ENCODE results near the gene MREG.

The MREG gene

DNA sequence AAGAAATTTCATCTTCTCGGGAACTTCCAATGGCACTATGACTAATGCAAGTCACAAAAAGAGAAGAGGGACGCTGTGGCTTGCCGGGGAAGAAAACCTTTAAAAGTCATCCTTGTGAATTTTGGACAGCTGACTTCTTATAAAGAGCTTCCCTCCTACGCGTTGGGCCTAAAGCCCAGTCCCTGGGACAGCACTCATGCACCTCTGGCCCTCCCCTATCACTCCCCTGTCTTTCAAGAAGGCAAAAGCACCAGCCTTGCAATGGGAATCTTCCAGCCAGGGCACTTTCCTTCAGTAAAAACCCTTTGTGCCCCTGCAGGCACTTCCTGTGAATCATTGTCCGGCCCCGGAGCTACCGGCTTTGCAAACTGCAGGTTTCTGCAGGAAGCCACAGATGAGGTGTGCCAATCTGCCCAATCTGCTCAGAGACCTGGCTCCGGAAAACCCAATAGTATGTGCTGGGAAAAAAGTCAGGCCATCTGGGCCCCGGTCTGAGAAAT is 7.1 kb downstream of the MREG start:
- TF ChIP-seq, protein P1, sequence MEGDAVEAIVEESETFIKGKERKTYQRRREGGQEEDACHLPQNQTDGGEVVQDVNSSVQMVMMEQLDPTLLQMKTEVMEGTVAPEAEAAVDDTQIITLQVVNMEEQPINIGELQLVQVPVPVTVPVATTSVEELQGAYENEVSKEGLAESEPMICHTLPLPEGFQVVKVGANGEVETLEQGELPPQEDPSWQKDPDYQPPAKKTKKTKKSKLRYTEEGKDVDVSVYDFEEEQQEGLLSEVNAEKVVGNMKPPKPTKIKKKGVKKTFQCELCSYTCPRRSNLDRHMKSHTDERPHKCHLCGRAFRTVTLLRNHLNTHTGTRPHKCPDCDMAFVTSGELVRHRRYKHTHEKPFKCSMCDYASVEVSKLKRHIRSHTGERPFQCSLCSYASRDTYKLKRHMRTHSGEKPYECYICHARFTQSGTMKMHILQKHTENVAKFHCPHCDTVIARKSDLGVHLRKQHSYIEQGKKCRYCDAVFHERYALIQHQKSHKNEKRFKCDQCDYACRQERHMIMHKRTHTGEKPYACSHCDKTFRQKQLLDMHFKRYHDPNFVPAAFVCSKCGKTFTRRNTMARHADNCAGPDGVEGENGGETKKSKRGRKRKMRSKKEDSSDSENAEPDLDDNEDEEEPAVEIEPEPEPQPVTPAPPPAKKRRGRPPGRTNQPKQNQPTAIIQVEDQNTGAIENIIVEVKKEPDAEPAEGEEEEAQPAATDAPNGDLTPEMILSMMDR (IDR thresholded peaks at IDR 0.05; ENCODE audit: borderline replicate concordance, control extremely low read depth, extremely low read depth, insufficient read depth, missing control alignments), result no peak
- DNase-seq (ENCODE audit: low spot score), result no peak
- in situ Hi-C loops (cut with MboI; ENCODE audit: low sequenced_read_pairs, unreplicated experiment), result no loop called here

DNA sequence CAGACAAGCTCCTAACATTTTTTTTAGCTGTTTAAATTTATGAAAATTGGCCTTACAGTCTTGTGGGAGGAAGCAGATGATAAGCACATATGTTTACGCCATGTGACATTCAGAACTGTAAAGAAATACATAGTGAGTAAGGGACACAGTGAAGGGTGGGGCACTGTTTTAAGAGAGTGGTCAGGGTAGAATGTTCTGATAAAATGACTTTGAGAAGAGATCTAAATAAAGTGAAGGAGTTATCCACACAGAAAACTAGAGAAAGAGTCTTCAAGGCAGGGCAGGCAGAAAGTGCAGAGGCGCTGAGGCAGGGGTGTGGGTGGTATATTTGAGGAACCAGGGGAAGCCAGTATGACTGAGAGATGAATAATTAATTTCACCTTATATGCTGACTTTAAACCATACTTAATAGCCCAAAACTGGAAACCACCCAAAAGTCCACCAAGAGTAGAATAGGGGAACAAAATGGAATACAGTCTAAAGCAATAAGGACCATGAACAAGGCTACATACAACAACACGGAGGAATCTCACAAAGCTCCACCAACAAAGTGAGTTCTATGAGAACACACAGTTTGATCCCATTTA is 8.6 kb downstream of the MREG start:
- no peak for DNase-seq (ENCODE audit: low spot score)
- TF ChIP-seq, protein P1 (IDR thresholded peaks at IDR 0.05; ENCODE audit: borderline replicate concordance, control extremely low read depth, extremely low read depth, insufficient read depth, missing control alignments), result no peak
- in situ Hi-C loops (cut with MboI; ENCODE audit: low sequenced_read_pairs, unreplicated experiment), result no loop called here

DNA sequence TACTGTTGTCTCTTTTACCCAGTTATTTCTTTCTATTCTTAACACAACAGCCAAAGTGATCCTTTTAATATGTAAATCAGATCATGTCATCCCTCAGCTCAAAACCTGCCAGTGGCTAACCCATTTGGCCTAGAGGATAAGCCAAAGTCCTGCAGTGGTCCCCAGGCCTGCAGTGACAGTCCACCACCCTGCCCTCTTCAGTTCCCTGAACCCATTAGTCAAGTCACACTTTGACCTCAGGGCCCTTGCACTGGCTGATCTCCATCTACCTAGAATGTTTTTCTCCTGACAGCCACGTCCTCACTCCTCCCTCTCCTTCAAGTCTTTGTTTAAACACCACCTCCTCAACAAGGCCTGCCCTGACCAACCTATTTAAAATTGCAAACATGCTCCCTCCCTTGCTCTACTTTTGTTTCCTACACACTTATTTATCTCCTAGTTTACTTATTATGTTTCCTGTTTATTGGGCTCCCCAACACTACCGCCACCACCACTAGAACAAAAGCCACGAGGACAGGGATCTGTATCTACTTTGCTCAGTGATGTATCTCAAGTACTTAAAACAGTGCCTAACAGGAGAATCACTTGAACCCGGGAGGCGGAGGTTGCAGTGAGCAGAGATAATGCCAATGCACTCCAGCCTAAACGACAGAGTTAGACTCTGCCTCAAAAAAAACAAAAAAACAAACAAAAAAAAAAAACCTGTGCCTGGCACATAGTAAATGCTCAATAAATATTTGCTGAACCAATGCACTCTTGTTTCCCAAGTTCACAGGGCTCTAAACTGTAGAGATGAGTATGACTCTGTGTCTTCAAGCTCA is 9.3 kb downstream of the MREG start:
- TF ChIP-seq, protein P1 (IDR thresholded peaks at IDR 0.05; ENCODE audit: borderline replicate concordance, control extremely low read depth, extremely low read depth, insufficient read depth, missing control alignments), result no peak
- in situ Hi-C loops (cut with MboI; ENCODE audit: low sequenced_read_pairs, unreplicated experiment), result no loop called here
- DNase-seq (ENCODE audit: low spot score), result no peak

DNA sequence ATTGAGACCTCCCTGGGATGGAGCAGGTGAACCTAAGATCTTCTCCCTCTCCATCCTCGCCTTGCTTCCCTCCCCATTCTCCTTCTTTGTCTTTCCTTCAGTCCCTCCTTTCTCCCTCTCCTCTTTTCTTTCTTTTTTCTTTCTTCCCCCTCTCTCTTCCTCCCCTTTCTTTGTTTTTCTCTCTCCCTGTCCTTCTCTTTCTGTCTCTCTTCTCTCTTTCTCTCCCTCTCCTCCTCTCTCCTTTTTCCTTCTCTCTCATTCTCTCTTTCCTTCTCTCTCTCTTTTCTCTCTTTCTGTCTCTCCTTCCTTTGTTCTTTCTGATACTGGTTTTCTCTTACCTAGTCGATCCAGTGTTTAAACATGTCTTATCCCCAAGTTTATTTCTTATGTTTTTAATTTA is 10.7 kb downstream of the MREG start:
- no peak for DNase-seq (ENCODE audit: low spot score)
- TF ChIP-seq, protein P1 (IDR thresholded peaks at IDR 0.05; ENCODE audit: borderline replicate concordance, control extremely low read depth, extremely low read depth, insufficient read depth, missing control alignments), result no peak
- in situ Hi-C loops (cut with MboI; ENCODE audit: low sequenced_read_pairs, unreplicated experiment), result no loop called here

DNA sequence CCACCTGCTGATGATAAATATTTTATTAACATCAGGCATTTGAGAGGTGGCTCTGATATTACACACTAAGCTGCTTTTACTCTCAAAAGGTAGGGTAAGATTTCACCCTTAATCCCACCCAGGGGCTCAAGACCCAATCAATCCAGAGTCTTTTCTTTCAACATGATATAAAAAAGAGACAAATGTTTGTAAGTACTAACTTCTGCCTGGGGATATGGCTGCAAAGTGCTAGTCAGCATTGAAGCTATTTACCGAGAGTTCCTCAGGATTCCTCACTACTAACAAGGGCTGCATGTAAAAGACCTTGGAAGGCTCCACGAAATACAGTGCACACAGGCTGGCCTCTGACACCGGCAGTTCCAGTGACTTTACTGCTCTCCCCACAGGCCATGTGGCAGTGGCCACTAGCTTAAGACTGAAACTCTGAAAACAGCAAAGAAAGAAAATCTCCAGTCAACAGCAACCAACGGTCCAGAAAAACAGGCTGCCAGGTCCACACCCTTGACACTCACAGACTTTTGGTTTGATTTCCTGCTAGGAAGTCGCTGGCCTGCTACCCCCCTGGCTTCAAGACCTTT is 11.2 kb downstream of the MREG start:
- in situ Hi-C loops (cut with MboI; ENCODE audit: low sequenced_read_pairs, unreplicated experiment), result no loop called here
- DNase-seq (ENCODE audit: low spot score), result no peak
- TF ChIP-seq, protein P1 (IDR thresholded peaks at IDR 0.05; ENCODE audit: borderline replicate concordance, control extremely low read depth, extremely low read depth, insufficient read depth, missing control alignments), result no peak

DNA sequence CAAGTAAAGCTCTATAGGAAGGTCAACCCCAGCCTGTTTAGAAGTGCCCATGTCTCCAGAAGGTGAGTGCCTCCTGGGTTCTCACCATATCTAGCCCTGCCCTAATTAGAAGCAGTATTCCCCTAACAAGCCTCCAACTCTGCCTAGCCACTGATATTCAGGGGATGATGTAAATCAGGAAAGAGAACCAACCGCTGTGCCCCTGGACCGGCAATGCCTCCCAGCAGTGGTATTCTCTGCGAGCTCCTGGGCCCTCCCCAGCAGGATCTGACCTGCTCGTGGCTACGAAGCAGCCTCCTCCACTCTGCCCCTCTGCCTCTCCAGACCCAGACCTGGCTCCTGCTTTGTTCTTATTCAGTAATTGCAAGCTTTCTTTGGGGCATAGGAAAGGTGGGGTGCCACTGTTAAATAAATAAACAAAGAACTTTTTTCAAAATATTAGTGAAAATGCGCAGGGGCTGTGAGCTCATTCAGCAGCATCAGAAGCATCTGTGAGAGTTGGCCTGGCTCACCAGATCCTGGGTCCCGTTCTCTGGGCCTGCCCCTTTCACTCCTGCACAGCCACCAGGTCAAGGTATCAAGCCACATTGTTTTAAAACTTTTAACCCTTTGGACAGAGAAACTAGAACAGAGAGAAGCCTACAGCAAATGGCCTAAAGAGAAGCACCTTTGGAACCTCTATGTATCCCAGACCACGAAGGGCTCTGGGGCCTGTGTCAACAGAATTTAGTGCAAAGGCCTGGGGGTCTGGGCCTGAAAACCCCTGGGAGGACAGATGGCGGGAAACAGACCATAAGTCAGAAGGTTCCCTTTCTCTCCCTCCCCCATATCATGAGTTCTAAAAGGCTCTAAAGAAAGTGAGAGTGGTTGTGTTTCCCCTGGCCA is 11.9 kb downstream of the MREG start:
- TF ChIP-seq, protein P1 (IDR thresholded peaks at IDR 0.05; ENCODE audit: borderline replicate concordance, control extremely low read depth, extremely low read depth, insufficient read depth, missing control alignments), result no peak
- in situ Hi-C loops (cut with MboI; ENCODE audit: low sequenced_read_pairs, unreplicated experiment), result no loop called here
- DNase-seq (ENCODE audit: low spot score), result peak; percentile 43

Data from GM13976 (cell line).